HG03457 (cell line): Measurements from ENCODE around the gene SPRYD3.

Experiments
- ATAC-seq: cut with Tn5 transposase; IDR thresholded peaks from one replicate; pipeline ENCODE4 v1.9.1; 2021; ENCODE audit warnings: moderate number of reproducible peaks; ENCODE audit not compliant: unreplicated experiment

Gene SPRYD3

DNA sequence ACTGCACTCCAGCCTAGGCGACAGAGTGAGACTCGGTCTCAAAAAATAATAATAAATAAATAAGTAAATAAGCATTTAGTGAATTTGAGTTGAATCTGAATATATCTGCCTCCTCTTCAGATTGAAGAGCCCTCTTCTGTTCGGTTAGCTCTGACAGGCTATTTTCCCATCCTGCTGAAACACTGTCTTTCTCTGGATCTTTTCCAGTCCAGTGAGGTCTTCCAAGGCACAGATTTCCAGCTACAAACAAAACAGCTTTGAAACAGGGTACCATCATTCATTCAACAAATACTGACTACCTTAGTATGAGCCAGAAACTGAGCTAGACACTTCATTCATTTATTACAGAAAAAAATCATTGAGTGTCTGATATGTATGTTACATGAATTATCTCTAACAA is 7.2 kb upstream of the SPRYD3 start:
- no peak for ATAC-seq

DNA sequence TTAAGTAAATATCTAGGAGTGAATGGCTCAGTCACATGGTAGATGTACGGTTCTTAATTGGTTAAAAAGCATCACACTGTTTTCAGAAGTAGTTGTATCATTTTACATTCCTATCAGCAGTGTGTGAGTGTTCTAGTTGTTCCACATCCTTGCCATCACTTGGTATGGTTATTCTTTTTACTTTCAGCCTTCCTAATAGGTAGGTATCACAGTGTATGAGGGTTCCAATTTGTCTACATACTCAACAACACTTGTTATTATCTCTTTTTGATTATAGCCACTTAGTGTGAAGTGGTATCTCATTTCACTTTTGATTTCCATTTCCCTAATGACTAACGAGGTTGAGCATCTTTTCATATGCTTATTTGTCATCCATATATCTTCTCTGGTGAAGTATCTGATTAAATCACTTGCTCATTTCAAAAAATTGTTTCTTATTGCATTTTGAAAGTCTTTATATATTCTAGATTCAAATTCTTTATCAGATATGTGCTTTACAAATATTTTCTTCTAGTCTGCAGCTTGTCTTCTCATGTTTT is 3.5 kb upstream of the SPRYD3 start:
- ATAC-seq, result no peak

DNA sequence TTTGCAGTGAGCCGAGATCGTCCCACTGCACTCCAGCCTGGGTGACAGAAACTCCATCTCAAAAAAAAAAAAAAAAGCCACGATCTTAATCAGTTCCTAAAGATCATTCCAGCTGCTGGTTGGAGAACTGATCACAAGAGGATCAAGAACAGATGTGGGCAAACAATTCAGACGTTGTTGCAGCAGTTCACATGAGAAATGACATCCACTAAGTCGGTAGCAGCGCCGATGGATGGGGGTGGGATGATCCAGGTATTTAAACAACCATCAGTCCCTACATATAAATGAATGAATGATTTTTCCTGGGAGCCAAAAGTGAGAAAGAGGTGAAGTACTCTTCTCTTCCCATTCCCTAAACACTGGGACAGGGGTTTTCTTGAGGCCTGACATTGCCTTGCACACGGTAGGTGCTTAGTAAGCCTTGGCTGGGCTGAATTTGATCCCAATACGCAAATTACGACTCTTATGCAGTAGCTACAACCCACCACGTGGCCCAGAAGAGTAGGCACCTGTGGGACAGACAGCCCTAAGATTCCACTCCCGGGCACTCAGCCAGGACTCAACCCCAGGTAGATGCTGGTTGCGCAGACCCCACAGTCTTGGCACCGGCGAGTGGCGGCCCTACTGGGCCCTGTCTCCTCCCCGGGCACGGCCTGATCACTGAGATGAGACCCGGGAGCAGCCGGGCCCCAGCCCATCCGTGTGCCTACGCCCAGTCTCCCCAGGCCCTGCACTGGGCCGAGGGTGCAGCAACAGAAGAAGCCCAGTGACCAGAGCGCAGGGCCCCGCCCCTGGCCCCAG is 565 bp downstream of the SPRYD3 start:
- ATAC-seq, result peak; percentile 5

DNA sequence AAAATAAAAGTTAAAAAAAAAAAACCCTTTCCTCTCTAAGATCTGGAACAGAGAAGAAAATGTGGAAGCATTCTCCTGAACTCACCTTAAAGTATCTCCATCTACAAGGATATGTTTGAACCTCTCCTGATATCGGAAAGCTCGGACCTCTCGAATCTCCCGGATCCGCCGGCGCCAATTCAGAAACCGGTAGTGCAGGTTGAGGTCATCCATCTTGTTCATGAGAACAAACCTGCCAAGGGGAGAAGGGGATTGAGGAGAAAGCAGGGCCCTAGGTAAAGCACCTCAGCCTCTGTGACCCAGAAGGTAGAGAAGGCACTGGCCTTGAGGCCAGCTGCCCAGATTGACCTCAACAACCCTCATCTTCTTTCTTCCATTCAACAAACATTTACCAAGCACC is 2.2 kb downstream of the SPRYD3 start:
- no peak for ATAC-seq

DNA sequence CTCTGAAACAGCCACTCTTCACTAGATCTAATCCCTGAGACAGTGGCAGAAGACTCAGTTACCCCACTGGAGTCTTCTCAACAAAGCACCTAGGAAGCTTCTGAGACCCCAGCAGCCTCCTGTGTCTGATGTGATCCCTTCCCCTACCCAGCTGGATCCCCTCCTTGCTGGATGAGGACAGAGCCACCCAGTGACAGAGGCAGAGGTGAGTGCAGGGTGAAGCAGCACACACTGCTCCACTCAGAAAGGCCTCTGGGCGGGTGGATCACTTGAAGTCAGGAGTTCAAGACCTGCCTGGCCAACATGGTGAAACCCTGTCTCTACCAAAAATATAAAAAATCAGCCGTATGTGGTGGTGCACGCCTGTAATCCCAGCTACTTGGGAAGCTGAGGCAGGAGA is 2.7 kb downstream of the SPRYD3 start:
- ATAC-seq, result no peak

DNA sequence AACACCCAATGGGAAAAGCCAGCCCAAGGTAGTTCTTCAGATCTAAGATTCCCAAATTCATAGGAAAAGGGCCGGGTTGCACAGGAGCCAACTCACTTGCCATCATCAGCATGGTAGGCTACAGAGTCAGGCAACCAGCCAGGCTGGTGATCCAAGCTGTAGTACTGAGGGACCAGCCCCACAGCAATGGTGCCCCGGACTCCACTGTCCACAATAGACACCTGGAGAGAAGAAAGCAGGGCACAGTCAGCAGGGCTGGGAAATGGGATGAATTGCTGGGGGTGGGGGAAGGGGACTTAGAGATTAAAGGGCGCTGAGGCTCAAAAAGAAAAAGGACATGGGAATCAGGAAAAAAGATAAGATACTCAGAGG is 4.2 kb downstream of the SPRYD3 start:
- no peak for ATAC-seq

DNA sequence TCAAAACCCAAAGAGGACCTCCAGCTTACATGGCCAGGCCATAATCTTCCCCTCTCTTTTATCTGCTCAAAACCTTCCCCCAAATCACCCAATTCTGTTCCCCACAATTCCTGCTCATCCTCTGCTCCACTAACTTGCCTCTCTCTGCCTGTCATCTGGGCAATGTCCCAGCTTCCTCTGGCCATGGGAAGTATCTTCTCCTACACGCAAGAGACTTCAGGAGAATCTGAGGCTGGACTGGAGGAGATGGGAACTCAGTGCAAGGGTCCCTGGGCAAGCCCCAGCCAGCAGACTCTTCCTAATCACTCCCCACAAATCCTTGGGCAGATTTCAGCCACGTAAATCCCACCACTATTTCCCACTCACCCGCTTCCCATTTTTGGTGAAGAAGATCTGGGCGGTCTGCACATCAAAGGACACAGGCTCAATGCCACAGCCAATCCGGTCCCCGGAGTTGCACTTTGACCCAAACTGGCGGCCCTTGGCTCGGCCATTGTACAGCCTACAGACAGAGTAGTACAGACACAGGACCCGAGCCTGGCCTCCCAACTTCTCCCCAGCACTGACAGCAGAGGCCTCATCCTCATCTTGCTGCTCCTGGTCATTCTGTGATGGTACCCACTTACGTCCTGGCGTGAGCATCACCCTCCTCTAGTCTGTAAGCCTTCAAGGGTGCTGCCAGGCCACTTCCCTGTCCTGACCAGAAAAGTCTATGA is 4.7 kb downstream of the SPRYD3 start:
- ATAC-seq, result no peak

DNA sequence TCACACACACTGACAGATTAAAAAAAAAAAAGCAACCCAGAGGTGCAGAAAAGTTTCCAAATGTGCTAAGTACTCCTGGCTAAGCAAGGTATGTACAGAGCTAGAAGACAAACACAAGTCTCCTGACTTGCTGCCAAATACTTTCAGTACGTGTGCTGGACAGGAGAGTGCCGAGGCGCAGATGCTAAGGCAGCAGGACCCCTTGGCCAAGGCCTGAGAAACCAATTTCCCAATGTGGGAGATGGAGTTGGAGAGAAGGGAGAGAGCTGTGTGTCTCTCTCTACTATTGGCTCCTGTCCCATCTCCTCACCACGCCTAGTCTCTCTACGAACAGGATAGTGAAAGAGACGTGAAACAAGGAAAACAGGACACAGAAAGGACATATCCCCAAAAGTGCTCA is 5.3 kb downstream of the SPRYD3 start:
- no peak for ATAC-seq

DNA sequence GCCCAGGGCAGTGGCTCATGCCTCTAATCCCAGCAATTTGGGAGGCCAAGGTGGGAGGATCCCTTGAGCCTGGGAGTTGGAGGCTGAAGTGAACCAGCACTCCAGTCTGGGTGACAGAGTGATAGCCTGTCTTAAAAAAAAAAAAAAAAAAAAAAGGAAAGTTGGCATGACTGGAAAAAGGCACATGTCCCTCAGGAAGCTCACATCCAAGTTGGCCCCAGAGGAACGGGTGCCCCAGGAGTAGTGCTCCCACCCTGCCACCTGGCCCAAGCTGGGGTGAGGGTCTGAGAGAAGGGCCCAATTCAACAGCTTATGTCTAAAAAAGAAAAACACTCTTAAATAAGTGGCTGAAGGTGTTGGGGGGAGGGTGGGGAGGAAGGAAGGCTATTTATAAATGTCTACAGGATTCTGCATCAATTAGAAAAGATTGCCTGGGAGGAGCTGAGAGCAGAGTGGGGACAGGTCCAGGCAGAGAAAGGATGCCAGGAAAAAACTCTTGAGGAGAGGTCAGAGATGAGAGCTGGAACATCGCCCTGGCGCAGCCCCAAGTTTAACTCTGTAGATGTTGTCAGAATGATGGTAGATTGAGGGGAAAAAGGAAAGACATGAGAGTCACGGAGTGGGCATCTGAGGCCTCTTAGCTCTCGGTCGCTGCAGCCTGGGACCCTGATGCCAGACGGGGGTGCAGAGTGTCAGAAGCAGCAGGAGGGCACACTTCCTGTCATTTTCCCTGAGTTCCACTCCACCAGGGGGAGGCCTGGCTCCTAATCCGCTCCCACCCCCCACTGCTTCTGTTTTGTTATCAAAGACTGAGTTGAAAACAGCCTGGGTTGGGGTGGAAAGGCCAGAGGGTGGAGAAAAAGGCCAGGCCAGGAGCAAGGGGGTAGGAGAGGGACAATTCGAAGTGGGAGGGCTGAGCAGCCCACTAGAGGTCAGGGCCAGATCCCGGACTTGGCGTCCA is 7.3 kb downstream of the SPRYD3 start:
- ATAC-seq, result no peak

DNA sequence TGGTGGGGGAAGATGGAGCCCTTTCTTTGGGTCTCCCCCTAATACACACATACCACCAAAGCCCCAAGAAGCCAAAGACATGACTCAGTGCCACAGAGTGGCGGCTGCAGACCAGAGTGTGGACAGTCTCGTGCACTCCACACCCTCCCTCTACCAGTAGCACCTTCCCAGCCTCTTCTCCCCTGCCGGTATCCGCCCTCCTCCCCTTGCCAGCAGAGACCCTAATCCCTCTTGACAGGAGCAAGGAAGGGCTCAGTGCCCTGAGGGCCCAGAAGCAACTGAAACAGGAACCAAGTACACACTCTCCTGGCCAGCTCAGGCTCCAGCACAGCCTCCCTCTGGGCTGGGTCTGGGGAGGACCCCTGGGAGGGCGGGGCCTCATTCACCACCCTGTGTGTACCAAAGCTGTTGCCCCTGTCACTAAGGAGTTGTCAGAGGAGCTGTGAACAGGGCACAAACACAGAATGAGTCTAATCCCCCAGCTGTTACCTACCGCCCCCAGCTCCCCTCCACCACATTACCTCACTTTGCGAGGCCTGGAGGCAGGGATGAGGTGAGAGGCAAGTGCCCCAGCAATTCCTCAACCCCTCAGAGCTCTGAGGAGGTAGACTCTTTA is 8.2 kb downstream of the SPRYD3 start:
- ATAC-seq, result no peak

DNA sequence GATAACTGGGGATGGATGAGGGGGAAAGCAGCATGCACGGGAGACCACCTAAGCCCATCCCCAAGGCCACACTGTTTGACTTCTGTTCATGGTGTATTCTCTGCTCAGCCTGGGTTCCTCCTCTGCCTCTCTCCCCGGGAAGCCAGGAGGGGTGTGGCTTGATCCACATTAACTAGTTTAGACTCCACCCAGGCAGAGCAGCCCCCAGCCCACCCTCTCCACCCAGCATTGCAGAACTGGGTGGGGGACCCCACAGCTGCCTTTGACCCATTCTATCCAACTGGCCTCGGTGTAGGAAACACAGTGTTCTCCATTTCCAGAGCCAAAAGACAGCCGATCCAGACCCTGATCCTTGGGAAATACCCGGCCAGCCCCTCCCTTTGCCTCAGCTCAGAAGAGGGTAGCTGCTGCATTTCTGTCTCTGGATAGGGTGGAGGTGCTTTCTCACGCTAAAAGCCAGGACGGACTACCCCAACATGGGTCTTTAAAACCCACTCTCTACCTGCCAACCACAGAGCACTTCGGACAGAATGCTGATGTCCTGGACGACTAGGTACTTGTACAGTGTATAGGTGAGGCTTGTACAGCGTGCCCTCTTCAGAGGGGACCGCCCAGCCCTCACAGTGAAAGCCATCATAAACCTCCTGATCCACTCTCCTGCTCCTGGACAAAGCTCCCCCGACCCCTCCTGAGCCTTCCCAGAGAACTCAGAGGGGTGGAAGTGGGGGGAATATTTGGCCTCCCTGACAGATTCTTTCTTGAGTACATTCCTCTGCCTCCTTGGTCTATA is 9.4 kb downstream of the SPRYD3 start:
- no peak for ATAC-seq

DNA sequence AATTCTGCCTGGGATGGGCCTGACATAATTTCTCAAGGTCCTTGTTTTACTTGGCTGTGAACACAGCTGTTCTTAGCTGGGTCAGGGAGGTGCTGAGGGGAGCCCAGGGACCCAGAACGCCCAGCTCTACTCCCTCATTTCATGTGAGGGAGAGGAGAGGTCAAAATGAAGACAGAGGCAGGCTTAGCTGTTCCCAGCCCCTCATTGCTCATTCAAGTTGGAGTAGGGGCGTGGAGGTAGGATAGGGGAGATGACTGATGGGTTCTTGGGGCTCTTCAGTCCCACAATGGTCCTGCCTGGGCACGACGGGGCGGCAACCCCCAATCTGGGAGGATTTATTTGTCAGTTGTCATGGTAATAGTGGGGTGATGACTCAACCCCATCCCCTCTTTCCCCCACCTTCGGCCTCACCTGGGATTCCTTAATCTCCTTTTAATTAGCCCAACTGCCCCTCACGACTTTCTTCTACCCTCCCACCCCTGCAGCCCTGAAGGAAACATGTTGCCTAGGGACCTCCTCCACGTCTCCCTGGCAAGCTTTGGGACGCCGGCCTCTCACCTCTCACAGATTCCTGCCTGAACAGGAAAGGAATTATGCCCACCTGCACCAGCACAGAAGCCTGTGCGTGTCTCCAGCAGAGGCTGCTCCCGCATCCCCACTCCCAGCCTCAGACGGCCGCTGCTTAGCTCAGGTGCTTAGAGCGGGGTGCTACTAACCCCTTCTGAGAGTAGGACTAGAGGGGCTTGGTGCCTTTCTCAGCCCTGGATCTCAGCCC is 10.2 kb downstream of the SPRYD3 start:
- no peak for ATAC-seq

DNA sequence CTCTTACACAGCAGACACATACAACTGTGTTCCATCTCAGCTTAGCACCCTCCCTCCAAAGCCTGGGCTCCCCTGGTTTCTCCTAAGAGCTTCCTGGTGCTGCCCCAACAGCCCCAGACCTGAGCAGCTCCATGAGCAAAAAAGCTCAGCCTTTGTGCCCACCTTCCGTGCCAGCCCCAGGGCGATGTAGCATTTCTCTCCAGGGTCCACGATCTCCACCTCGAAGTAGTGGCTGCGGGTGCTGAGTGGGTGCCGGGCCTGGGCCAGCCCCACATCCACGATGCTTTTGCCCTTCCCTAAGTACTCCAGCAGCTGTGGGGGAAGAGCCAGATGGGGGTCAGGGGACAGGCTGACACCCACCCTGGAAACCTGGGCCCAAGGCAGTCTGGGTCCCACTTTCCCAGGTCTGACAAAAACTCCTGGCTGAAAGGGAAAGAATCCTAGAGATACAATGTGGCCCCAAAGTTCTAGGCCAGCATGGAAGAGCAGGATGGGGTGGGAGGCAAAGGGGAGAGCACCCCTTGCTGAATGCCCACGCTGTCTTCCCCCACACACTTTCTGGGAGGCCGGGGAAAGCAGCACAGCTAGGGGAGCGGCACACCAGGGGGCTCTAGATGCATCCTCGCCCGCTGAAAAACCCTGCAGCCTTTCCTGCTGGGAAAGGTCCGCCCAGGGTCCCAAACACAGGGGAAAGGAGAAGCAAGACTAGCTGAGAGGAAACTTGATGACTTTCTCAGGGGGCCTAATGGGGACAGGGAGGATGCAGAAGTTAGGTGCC is 11.0 kb downstream of the SPRYD3 start:
- no peak for ATAC-seq

DNA sequence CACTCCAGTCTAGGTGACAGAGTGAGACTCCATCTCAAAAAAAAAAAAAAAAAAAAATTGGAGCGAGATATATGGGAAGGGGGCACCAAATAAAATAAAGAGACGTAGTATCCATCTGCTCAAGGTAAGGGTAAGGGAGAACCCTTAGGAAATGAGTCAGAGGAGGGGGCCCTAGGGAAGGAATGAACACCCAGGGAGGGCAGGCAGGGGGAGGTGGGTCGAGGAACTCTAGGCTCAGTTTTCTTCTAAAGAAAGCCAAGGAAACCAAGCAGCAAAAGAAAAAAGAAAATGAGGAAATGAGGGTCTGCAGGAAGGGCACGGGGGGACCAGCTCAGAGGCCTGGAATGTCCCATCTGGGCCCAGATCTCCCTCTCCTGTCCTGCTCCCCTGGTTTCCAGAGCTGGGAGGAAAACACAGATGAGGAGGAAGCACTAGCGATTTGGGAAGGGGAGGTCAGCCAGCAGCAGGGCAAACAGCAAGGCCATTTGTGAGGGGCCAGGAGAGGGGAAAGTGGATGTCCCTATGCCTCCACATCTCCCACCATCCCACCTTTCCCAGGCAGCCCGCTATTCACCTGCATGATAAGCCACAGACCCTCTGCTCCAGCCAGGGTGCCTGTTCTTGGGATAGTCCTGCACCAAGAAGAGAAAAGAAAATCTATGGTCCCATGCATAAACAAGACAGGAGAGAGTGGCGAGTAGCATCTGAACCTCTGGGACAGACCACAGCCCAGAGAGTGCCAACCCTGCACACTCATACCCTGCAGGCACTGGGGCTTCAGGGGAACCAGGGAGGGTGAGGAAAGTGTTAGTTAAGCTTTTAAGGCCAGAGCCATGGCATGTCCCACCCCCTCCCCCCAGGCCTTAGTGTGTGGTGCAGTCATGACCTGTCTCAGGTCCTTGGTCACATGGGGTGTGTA is 11.9 kb downstream of the SPRYD3 start:
- no peak for ATAC-seq

DNA sequence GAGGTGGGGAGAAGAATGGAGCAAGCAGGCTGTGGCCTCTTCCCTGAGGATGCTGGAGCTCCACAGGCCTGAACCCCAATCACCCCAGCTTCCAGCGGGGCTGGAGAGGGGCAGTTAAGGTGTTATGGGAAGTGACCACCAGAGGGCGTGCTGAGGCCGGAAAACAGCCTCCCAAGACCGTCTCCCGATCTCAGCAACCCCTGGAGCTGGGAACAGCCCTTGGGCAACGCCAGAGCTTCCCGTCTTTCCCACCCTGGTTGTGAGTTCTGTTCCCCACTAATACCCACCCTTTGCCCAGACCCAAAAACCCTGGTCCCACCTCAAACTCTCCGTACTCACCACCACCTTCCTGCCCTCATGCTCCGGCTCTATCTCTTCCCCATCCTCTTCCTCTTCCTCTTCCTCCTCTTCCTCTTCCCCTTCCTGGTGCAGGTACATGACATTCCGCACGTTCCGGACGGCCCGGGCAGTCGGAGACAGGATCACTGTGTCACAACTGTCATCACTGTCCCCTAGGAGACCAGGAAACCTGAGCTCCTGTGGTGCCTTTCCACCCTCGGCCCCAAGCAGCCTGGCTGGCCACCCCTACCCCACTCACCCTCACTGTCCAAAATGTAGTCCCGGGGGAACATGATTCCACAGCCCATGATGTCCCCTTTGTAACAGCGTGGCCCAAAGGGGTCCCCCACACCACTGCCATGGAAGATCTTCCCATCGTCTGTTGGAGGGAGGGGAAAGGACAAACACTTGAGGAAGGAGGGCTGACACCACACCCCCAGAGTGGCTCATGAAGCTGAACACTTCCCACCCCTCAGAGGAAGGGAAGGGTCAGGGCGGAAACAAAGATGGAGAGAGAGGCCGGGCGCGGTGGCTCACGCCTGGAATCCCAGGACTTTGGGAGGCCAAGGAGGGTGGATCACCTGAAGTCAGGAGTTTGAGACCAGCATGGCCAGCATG is 12.9 kb downstream of the SPRYD3 start:
- ATAC-seq, result no peak

DNA sequence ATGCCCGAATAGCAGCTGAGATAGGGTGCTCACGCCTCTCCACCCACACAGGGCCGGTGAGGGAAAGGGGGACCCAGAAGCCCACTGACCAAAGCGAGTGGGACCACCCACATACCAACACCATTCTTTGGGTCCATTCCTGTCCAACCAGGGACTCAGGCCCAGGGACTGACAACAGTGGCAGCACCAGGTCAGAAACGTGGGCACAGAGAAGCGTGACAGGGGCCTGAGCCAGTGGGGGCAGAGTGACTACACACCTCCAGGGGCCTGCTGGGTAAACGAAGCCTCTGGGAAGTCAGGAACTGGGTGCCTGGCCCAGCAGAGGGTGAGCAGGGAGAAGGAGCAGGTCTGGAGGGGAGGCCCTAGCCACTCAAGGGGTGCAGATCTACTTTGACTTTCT is 13.7 kb downstream of the SPRYD3 start:
- no peak for ATAC-seq
